ENCODE measurements around the gene DCLK2. TPM values are rescaled to one million over a fixed set of nuclear protein-coding genes. Genes with fewer than 3 reads are reported as not detected.

Gene DCLK2
- polyA plus RNA-seq, 1 of the 3 experiments (the other 2 are of a cell fraction) = 10.1 TPM

GRCh38 chr4:150108691-150109090 lies 30.4 kb downstream of the DCLK2 start (continued):
- no peak for TF ChIP-seq REST (IDR thresholded peaks at IDR 0.05; ENCODE audit: low read depth, low read length)

- H3K4me2 ChIP-seq = no peak overlapping the region
- no peak overlapping the region for H2AFZ ChIP-seq (ENCODE audit: low read depth)
- no peak overlapping the region for H3K4me3 ChIP-seq (ENCODE audit: low read depth in 2 of 2, low read length in 1 of 2)
- ChIA-PET CTCF (no interaction called here), POLR2A (no interaction called here)
- H3F3A ChIP-seq (replicated peaks; ENCODE audit: insufficient read depth) = peaks cover 14% of the 10 kb centered on the region
- TF ChIP-seq TAF1 (IDR thresholded peaks at IDR 0.05; ENCODE audit: borderline replicate concordance, low read depth, low read length) = no peak
- TF ChIP-seq NFIC (IDR thresholded peaks at IDR 0.05; ENCODE audit: borderline replicate concordance) = no peak
- no peak for TF ChIP-seq RFX5 (IDR thresholded peaks at IDR 0.05; ENCODE audit: low read length)
- TF ChIP-seq RAD21 (IDR thresholded peaks at IDR 0.05; ENCODE audit: low read length) = no peak
- TF ChIP-seq CHD2 (IDR thresholded peaks at IDR 0.05; ENCODE audit: low read length, partially characterized antibody) = no peak
- no peak for TF ChIP-seq SMC3 (IDR thresholded peaks at IDR 0.05; ENCODE audit: low read depth, low read length)
- TF ChIP-seq FOXM1 (IDR thresholded peaks at IDR 0.05; ENCODE audit: low read depth) = no peak
- no peak for TF ChIP-seq CTCF (IDR thresholded peaks at IDR 0.05)
- TF ChIP-seq JUND (IDR thresholded peaks at IDR 0.05) = no peak
- H3K9me2 ChIP-seq = no peaks in the 10 kb centered on the region
- peaks cover 8 to 17% of the 10 kb centered on the region in 2 experiments for H3K4me1 ChIP-seq (ENCODE audit: control insufficient read depth in 1 of 2, insufficient read depth in 2 of 2, low read depth in 1 of 2, low read length in 1 of 2)
- no peaks in the 10 kb centered on the region for H3K27me3 ChIP-seq (ENCODE audit: insufficient read depth)
- H3K79me2 ChIP-seq (ENCODE audit: insufficient read depth) = peaks cover 92% of the 10 kb centered on the region
- H3K27ac ChIP-seq (ENCODE audit: low read depth in 2 of 2, low read length in 1 of 2) = no peak overlapping the region
- peaks cover 0 to 29% of the 10 kb centered on the region in 2 experiments for H3K36me3 ChIP-seq (replicated peaks in 1 of 2; ENCODE audit: control insufficient read depth in 1 of 2, insufficient read depth in 2 of 2, low read length in 1 of 2)
- H3K9me3 ChIP-seq = peaks cover 5% of the 10 kb centered on the region; the same call in 1 of the 2 replicates
- H4K20me1 ChIP-seq (ENCODE audit: insufficient read depth) = no peaks in the 10 kb centered on the region
- no peak for DNase-seq
- 94% methylated on average over 1 of the region's 1 CpG for WGBS (ENCODE audit: low lambda C conversion rate)
- H3K9ac ChIP-seq = no peak overlapping the region
These were observed 36.4 kb downstream of the DCLK2 start for GRCh38 chr4:150114641-150115040.

DNA sequence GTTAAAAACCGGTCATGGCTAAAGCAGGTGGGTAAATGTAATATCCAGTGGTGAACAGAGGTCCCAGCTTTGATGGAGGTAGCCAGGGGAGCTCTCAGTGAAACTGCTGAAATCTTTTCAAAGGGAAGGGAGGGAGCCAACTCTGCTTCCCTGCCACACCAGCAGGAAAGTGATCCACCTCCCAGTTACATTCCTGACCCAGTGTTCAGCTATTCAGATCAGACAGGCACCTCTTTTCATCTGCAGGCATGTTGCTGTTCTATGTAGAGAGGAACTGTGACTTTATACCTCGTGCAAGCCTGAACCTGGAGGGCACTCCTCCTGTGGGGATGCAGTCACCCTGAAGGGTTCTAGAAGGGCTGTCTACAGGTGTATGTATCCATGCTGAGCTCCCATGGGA lies 37.6 kb downstream of the DCLK2 start:
- Histone ChIP-seq H3K4me3 (ENCODE audit: low read depth in 2 of 2, low read length in 1 of 2) (no peak overlapping the region), H3F3A (replicated peaks; ENCODE audit: insufficient read depth) (peaks cover 18% of the 10 kb centered on the region), H3K79me2 (ENCODE audit: insufficient read depth) (peaks cover 91% of the 10 kb centered on the region), H3K9me2 (no peaks in the 10 kb centered on the region), H2AFZ (ENCODE audit: low read depth) (no peak overlapping the region), H3K4me1 (ENCODE audit: control insufficient read depth in 1 of 2, insufficient read depth in 2 of 2, low read depth in 1 of 2, low read length in 1 of 2) (peaks cover 8 to 17% of the 10 kb centered on the region in 2 experiments), H3K27me3 (ENCODE audit: insufficient read depth) (no peaks in the 10 kb centered on the region), H3K27ac (ENCODE audit: low read depth in 2 of 2, low read length in 1 of 2) (no peak overlapping the region), H3K36me3 (replicated peaks in 1 of 2; ENCODE audit: control insufficient read depth in 1 of 2, insufficient read depth in 2 of 2, low read length in 1 of 2) (peaks cover 0 to 25% of the 10 kb centered on the region in 2 experiments), H3K4me2 (no peak overlapping the region), H4K20me1 (ENCODE audit: insufficient read depth) (no peaks in the 10 kb centered on the region), H3K9ac (no peak overlapping the region), H3K9me3 (peaks cover 1% of the 10 kb centered on the region; the same call in 1 of the 2 replicates)
- 100% methylated on average over 2 of the region's 2 CpGs for WGBS (ENCODE audit: low lambda C conversion rate)
- POLR2A ChIA-PET = no interaction called here
- CTCF ChIA-PET = interaction anchor here (1.1 to 1.7 kb wide), 3 partner anchors 8 to 127 kb away, joined by 3 to 5 read pairs (median 3); no protein-coding TSS in a partner anchor
- no peak for DNase-seq
- no peak for TF ChIP-seq GABPA (IDR thresholded peaks at IDR 0.05; ENCODE audit: low read depth)
- no peak for TF ChIP-seq ELF1 (IDR thresholded peaks at IDR 0.05)
- TF ChIP-seq EZH2phosphoT487 (IDR thresholded peaks at IDR 0.05; ENCODE audit: borderline replicate concordance, low read depth) = no peak
- TF ChIP-seq PBX3 (IDR thresholded peaks at IDR 0.05) = no peak
- TF ChIP-seq FOSL2 (IDR thresholded peaks at IDR 0.05; ENCODE audit: borderline replicate concordance, low read depth) = no peak
- no peak for TF ChIP-seq CTCF (IDR thresholded peaks at IDR 0.05)
- TF ChIP-seq FOXM1 (IDR thresholded peaks at IDR 0.05; ENCODE audit: low read depth) = no peak
- TF ChIP-seq, protein P1, sequence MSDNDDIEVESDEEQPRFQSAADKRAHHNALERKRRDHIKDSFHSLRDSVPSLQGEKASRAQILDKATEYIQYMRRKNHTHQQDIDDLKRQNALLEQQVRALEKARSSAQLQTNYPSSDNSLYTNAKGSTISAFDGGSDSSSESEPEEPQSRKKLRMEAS (IDR thresholded peaks at IDR 0.05; ENCODE audit: low read depth) = no peak
- TF ChIP-seq MXI1 (IDR thresholded peaks at IDR 0.05; ENCODE audit: low read depth, low read length) = no peak
- no peak for TF ChIP-seq FOXJ3 (CRISPR knock-in tag; IDR thresholded peaks at IDR 0.05)

Data from SK-N-SH (cell line).